ENCODE data around the gene F7. TPM values are rescaled to one million over a fixed set of nuclear protein-coding genes. Genes with fewer than 3 reads are reported as not detected.
A peak's percentile ranks its signal among the peaks of the same experiment; 100 is the strongest.

F7 gene
- total and polyA plus RNA-seq, 2 of the 4 experiments (the other 2 are of a cell fraction), result under 0.01 to 0.07 TPM

- Histone ChIP-seq H3K4me1 (ENCODE audit: control insufficient read depth, insufficient read depth, low read length) (no peaks in the 10 kb centered on the region), H3K27ac (ENCODE audit: insufficient read depth, low read length) (no peak overlapping the region), H2AK9ac (replicated peaks; ENCODE audit: low read depth, low read length, poor library complexity) (no peak overlapping the region), H4K20me1 (ENCODE audit: insufficient read depth, low read length) (no peaks in the 10 kb centered on the region), H3K4me3 (ENCODE audit: insufficient read depth, low read depth, low read length) (no peak overlapping the region), H2BK15ac (ENCODE audit: low read depth, low read length) (no peak overlapping the region), H3K4ac (ENCODE audit: low read depth, low read length) (no peak overlapping the region), H2BK20ac (ENCODE audit: low read depth, low read length) (no peak overlapping the region), H4K91ac (ENCODE audit: insufficient read depth, low read depth, low read length) (no peak overlapping the region), H3K27me3 (ENCODE audit: control insufficient read depth, insufficient read depth, low read length) (peaks cover 4% of the 10 kb centered on the region; the same call in 1 of the 2 replicates), H3K18ac (ENCODE audit: low read depth, low read length) (no peak overlapping the region), H4K5ac (ENCODE audit: low read depth, low read length) (no peak overlapping the region), H2AK5ac (ENCODE audit: low read depth, low read length) (no peak overlapping the region), H2AFZ (replicated peaks; ENCODE audit: low read length, poor library complexity) (peak overlapping the region; percentile 73), H3K9me1 (ENCODE audit: insufficient read depth, low read length) (no peaks in the 10 kb centered on the region), H3K9ac (ENCODE audit: low read depth, low read length) (no peak overlapping the region), H3K4me2 (ENCODE audit: low read depth, low read length) (no peak overlapping the region), H3K79me1 (ENCODE audit: low read depth in 1 of 2, low read length in 2 of 2) (no peaks in the 10 kb centered on the region), H3K23ac (ENCODE audit: low read depth, low read length) (no peak overlapping the region), H3K9me3 (ENCODE audit: control insufficient read depth, insufficient read depth, low read length) (no peaks in the 10 kb centered on the region), H4K8ac (ENCODE audit: low read depth in 2 of 2, low read length in 2 of 2) (no peak overlapping the region), H2BK5ac (ENCODE audit: low read depth, low read length, poor library complexity, severe bottlenecking) (no peak overlapping the region), H2BK120ac (ENCODE audit: low read depth, low read length) (no peak overlapping the region), H3K36me3 (ENCODE audit: control insufficient read depth, insufficient read depth, low read length) (0 out of 2 replicates have a peak, but pooled peaks cover 1% of the 10 kb centered on the region), H3K14ac (replicated peaks; ENCODE audit: low read depth, low read length) (no peak overlapping the region), H3K56ac (ENCODE audit: extremely low read depth, insufficient read depth, low read length) (no peak overlapping the region)
- 35% methylated on average over 6 of the region's 16 CpGs; no CpG with 5 or more reads in 1 of the 2 experiments for WGBS, 2 experiments (ENCODE audit: extremely low coverage in 2 of 2, insufficient read length in 1 of 2)
- POLR2A ChIA-PET (ENCODE audit: unreplicated experiment), result no interaction called here
- ATAC-seq (ENCODE audit: low read depth), result no peak
- BruUV-seq (replicated peaks), result no TSS peak
- TF ChIP-seq MXI1 (IDR thresholded peaks at IDR 0.05; ENCODE audit: borderline replicate concordance, low read depth, low read length) (no peak), BHLHE40 (IDR thresholded peaks at IDR 0.05; ENCODE audit: low read depth, low read length) (no peak), SMC3 (IDR thresholded peaks at IDR 0.05; ENCODE audit: low read depth, low read length) (no peak), MAFK (IDR thresholded peaks at IDR 0.05; ENCODE audit: low read depth, low read length) (no peak), CTCF (conservative IDR thresholded peaks at IDR 0.05; ENCODE audit: low read depth, low read length) (no peak), RAD21 (IDR thresholded peaks at IDR 0.05; ENCODE audit: low read length) (no peak), RCOR1 (IDR thresholded peaks at IDR 0.05; ENCODE audit: insufficient replicate concordance, low read length) (no peak), NFE2L2 (IDR thresholded peaks at IDR 0.05; ENCODE audit: low read depth, low read length) (no peak), POLR2A (IDR thresholded peaks at IDR 0.05; ENCODE audit: low read depth, low read length) (no peak), CEBPB (IDR thresholded peaks at IDR 0.05; ENCODE audit: low read depth, low read length) (no peak), MAZ (IDR thresholded peaks at IDR 0.05; ENCODE audit: borderline replicate concordance, low read depth, low read length) (no peak), CHD1 (IDR thresholded peaks at IDR 0.05; ENCODE audit: low read depth, low read length) (no peak), RFX5 (IDR thresholded peaks at IDR 0.05; ENCODE audit: low read depth, low read length) (no peak), FOS (IDR thresholded peaks at IDR 0.05; ENCODE audit: low read depth, low read length) (no peak)
- TF ChIP-seq, protein P1, sequence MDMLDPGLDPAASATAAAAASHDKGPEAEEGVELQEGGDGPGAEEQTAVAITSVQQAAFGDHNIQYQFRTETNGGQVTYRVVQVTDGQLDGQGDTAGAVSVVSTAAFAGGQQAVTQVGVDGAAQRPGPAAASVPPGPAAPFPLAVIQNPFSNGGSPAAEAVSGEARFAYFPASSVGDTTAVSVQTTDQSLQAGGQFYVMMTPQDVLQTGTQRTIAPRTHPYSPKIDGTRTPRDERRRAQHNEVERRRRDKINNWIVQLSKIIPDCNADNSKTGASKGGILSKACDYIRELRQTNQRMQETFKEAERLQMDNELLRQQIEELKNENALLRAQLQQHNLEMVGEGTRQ (IDR thresholded peaks at IDR 0.05; ENCODE audit: low read depth, low read length), result no peak
- TF ChIP-seq, protein P2, sequence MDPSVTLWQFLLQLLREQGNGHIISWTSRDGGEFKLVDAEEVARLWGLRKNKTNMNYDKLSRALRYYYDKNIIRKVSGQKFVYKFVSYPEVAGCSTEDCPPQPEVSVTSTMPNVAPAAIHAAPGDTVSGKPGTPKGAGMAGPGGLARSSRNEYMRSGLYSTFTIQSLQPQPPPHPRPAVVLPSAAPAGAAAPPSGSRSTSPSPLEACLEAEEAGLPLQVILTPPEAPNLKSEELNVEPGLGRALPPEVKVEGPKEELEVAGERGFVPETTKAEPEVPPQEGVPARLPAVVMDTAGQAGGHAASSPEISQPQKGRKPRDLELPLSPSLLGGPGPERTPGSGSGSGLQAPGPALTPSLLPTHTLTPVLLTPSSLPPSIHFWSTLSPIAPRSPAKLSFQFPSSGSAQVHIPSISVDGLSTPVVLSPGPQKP (IDR thresholded peaks at IDR 0.05; ENCODE audit: borderline replicate concordance, low read depth, low read length), result no peak
- DNase-seq, result no peak
- CTCF ChIA-PET, result no interaction called here
- intact Hi-C loops (cut with micrococcal nuclease), result no loop called here
- in situ Hi-C loops (cut with MboI; ENCODE audit: low sequenced_read_pairs), result no loop called here
- dilution Hi-C loops (cut with HindIII; ENCODE audit: low sequenced_read_pairs, unreplicated experiment), result no loop called here
Measured at GRCh38 chr13:113138792-113139551, 33.4 kb downstream of the F7 start.
